Smooth muscle cell (in vitro differentiated cells): ENCODE measurements around the gene FILIP1L. TPM values are rescaled to one million over a fixed set of nuclear protein-coding genes. Genes with fewer than 3 reads are reported as not detected.

Experiments used
- DNase-seq: peaks from one replicate; lab custom pipeline; 2025; ENCODE audit not compliant: unreplicated experiment; lab: John Stamatoyannopoulos, UW
- H2AFZ ChIP-seq: fragments of 200-600 bp; sonication (generic); 2 replicates; pipeline ENCODE4 v1.6.0; 2016; ENCODE audit warnings: antibody characterized with exemption, low read depth, mild to moderate bottlenecking
- H3F3A ChIP-seq: fragments of 200-600 bp; sonication (generic); 2 replicates; pipeline ENCODE4 v1.6.0; 2017; ENCODE audit warnings: antibody characterized with exemption, low read depth
- H3K27ac ChIP-seq: fragments of 200-600 bp; sonication (generic); 2 replicates; pipeline ENCODE4 v1.5.1; 2016; ENCODE audit warnings: low read depth, mild to moderate bottlenecking
- H3K27me3 ChIP-seq: fragments of 200-600 bp; sonication (generic); 2 replicates; pipeline ENCODE4 v1.6.1; 2016; ENCODE audit warnings: low read depth, mild to moderate bottlenecking
- H3K36me3 ChIP-seq: fragments of 200-600 bp; sonication (generic); 2 replicates; pipeline ENCODE4 v1.5.1; 2016; ENCODE audit warnings: low read depth
- H3K4me1 ChIP-seq: fragments of 200-600 bp; sonication (generic); 2 replicates; pipeline ENCODE4 v1.5.1; 2016; ENCODE audit warnings: low read depth
- H3K4me2 ChIP-seq: fragments of 200-600 bp; sonication (generic); 2 replicates; pipeline ENCODE4 v1.6.0; 2016; ENCODE audit warnings: mild to moderate bottlenecking
- H3K4me3 ChIP-seq: fragments of 200-600 bp; sonication (generic); 2 replicates; pipeline ENCODE4 v1.5.1; 2016; ENCODE audit warnings: mild to moderate bottlenecking
- H3K79me2 ChIP-seq: fragments of 200-600 bp; sonication (generic); 2 replicates; pipeline ENCODE4 v1.6.0; 2016; ENCODE audit warnings: low read depth, mild to moderate bottlenecking
- H3K9ac ChIP-seq: fragments of 200-600 bp; sonication (generic); 2 replicates; pipeline ENCODE4 v1.6.0; 2016; ENCODE audit warnings: low read depth
- H3K9me3 ChIP-seq: fragments of 200-600 bp; sonication (generic); replicated peaks from 2 replicates; pipeline ENCODE4 v1.5.1; 2016; ENCODE audit warnings: low read depth
- H4K20me1 ChIP-seq: fragments of 200-600 bp; sonication (generic); 2 replicates; pipeline ENCODE4 v1.6.0; 2016; ENCODE audit warnings: low read depth
- WGBS: methylation state at CpG from one replicate; pipeline ENCODE4 v1.1.7; 2016; ENCODE audit warnings: low lambda C conversion rate; 5-methylcytosine and 5-hydroxymethylcytosine counted together
- polyA plus RNA-seq: library from polyadenylated mRNA; unstranded; fragments of >200 nt; fragmentation: Nextera tagmentation; extraction: Ambion mirVana; gene quantifications from 2 replicates; pipeline ENCODE4 v1.2.1, GENCODE V29; 2016
- total RNA-seq: library from RNA; depleted of rRNA; stranded (reverse); fragments of >200 nt; gene quantifications from 2 replicates; pipeline ENCODE4 v1.2.3, GENCODE V29; 2014
- TF ChIP-seq, protein P1 (sequence below): fragments of 200-600 bp; sonication (generic); IDR thresholded peaks from 2 replicates; pipeline ENCODE4 v1.5.1; 2017; ENCODE audit warnings: borderline replicate concordance, mild to moderate bottlenecking, antibody characterized with exemption; ENCODE audit not compliant: insufficient read depth, poor library complexity, severe bottlenecking

The FILIP1L gene
- total and polyA plus RNA-seq, 2 experiments from 2014 or later, result 56.2 to 104 TPM

DNA sequence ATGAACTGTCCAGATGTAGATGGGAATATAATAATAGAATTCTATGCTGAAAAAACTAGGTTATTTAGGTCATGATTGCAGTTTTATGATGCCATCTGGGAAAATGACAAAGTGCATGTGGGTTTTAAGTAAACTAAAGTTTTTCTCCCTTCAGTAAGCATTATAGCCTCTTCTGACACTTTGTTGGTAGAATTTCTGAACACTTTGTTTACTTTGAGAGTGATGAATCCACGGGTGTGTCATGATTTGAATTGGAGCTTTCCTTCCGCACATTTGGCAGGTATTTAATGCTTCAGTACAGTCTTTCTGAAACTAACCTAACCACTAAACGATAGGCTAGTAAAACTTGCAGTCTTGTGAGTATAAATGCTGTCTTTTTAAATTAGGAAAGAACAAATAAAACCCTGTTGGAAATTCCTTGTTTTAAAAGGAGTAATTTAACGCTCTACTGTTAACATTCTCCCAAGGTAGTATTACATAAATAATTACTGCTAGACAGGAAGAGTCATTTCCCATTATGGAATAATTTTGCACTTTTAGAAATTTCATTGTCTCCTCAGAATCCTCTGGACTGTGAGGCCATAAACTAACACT, 7.0 kb downstream of the FILIP1L start:
- Histone ChIP-seq H4K20me1 (no peaks in the 10 kb centered on the region), H3K4me2 (peak overlapping the region; percentile 57), H3K79me2 (no peaks in the 10 kb centered on the region), H3K4me1 (peaks cover 20% of the 10 kb centered on the region), H3K27ac (peak overlapping the region; percentile 21), H3F3A (peaks cover 6% of the 10 kb centered on the region), H3K9me3 (no peaks in the 10 kb centered on the region), H2AFZ (no peak overlapping the region), H3K4me3 (no peak overlapping the region), H3K27me3 (no peaks in the 10 kb centered on the region), H3K9ac (no peak overlapping the region), H3K36me3 (no peaks in the 10 kb centered on the region)
- DNase-seq, result no peak
- TF ChIP-seq, protein P1, sequence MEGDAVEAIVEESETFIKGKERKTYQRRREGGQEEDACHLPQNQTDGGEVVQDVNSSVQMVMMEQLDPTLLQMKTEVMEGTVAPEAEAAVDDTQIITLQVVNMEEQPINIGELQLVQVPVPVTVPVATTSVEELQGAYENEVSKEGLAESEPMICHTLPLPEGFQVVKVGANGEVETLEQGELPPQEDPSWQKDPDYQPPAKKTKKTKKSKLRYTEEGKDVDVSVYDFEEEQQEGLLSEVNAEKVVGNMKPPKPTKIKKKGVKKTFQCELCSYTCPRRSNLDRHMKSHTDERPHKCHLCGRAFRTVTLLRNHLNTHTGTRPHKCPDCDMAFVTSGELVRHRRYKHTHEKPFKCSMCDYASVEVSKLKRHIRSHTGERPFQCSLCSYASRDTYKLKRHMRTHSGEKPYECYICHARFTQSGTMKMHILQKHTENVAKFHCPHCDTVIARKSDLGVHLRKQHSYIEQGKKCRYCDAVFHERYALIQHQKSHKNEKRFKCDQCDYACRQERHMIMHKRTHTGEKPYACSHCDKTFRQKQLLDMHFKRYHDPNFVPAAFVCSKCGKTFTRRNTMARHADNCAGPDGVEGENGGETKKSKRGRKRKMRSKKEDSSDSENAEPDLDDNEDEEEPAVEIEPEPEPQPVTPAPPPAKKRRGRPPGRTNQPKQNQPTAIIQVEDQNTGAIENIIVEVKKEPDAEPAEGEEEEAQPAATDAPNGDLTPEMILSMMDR, result no peak
- WGBS, result 54% methylated on average over 4 of the region's 4 CpGs

DNA sequence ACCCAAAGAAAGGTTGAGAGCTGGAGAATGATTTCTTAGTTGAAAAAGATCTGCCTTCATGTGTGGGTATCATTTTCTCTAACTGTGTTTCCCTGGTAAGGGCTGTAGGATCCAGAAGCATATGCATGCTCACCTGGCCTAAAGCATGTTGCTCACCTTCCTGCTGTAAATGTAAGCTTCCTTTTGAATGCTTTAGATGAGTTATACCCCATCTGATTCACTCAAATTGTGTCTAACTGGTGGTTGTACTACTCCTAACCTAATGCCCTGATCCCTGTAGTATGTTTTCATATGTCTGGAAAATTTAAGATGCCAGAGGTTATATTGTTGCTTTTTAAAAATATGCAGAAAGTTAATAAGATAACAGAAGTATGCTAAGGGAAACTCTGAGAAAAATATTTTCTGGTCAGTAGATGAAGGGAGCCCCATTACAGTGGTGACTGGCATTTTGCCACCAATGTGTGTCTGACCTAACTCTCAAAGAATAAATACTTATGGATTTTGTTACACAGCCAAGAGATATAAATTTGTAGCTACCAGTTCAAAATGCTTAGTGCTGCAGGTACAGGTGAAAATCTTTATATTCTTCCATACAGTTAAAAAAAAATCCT, 7.7 kb downstream of the FILIP1L start:
- H3K4me3 ChIP-seq, result no peak overlapping the region
- peak overlapping the region; percentile 21 for H3K27ac ChIP-seq
- H3K9me3 ChIP-seq, result no peaks in the 10 kb centered on the region
- H3K27me3 ChIP-seq, result no peaks in the 10 kb centered on the region
- DNase-seq, result no peak
- TF ChIP-seq, protein P1, result no peak
- no peak overlapping the region for H2AFZ ChIP-seq
- H3K4me1 ChIP-seq, result peaks cover 20% of the 10 kb centered on the region
- no peaks in the 10 kb centered on the region for H4K20me1 ChIP-seq
- H3K36me3 ChIP-seq, result no peaks in the 10 kb centered on the region
- peaks cover 6% of the 10 kb centered on the region for H3F3A ChIP-seq
- H3K79me2 ChIP-seq, result no peaks in the 10 kb centered on the region
- no peak overlapping the region for H3K9ac ChIP-seq
- H3K4me2 ChIP-seq, result peak overlapping the region; percentile 57

DNA sequence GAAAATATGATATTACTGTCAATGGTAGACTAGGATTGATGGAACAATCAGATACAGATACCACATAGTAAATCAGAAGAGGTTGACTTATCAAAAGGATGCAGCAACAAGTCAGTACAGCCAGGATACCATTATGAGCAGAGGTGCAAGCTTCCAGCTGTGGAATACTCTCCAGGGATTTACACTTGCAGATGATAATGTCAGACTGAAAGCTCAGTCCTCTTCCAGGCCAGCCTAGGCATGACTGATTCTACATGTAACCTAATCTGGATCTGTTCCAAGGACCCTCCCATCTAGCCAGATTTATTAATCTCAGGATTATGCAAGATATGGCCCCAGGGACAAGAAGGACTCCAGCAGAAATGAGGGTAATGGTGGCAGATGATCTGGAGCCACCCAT, 8.2 kb downstream of the FILIP1L start:
- no peaks in the 10 kb centered on the region for H3K36me3 ChIP-seq
- TF ChIP-seq, protein P1, result no peak
- no peak overlapping the region for H3K9ac ChIP-seq
- DNase-seq, result no peak
- H4K20me1 ChIP-seq, result no peaks in the 10 kb centered on the region
- peaks cover 6% of the 10 kb centered on the region for H3F3A ChIP-seq
- no peak overlapping the region for H2AFZ ChIP-seq
- no peak overlapping the region for H3K4me3 ChIP-seq
- H3K9me3 ChIP-seq, result no peaks in the 10 kb centered on the region
- H3K4me1 ChIP-seq, result peaks cover 20% of the 10 kb centered on the region
- H3K4me2 ChIP-seq, result no peak overlapping the region
- H3K79me2 ChIP-seq, result no peaks in the 10 kb centered on the region
- H3K27me3 ChIP-seq, result no peaks in the 10 kb centered on the region
- peak overlapping the region; percentile 57 for H3K27ac ChIP-seq

DNA sequence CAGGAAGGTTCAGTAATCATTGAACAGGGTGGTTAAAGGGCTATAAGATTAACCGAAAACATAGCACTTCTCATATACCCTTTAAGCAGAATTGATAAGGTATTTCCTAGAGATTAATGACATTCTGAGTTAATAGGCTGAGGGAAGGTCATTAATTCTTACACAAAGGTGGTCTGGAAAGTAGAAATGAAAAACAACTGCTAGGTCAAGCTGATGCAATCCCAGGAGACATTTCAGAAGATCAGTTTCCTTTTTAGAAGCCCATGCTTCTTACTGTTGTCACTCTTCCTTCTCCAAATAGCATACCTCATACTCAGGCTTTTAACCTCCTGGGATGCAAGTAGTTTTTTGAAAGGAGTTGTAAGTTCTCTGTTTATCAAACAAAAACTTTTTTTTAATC, 8.8 kb downstream of the FILIP1L start:
- Histone ChIP-seq H3K27me3 (no peaks in the 10 kb centered on the region), H3K9me3 (no peaks in the 10 kb centered on the region), H3K27ac (peak overlapping the region; percentile 57), H4K20me1 (no peaks in the 10 kb centered on the region), H3F3A (peaks cover 6% of the 10 kb centered on the region), H2AFZ (no peak overlapping the region), H3K36me3 (no peaks in the 10 kb centered on the region), H3K4me1 (peaks cover 20% of the 10 kb centered on the region), H3K4me2 (peak overlapping the region; percentile 47), H3K4me3 (no peak overlapping the region), H3K9ac (peak overlapping the region; percentile 15), H3K79me2 (no peaks in the 10 kb centered on the region)
- DNase-seq, result no peak
- WGBS, result 68% methylated on average over 1 of the region's 1 CpG
- TF ChIP-seq, protein P1, result no peak
